ENCODE data around the gene TNNI3K.

Gene TNNI3K

DNA sequence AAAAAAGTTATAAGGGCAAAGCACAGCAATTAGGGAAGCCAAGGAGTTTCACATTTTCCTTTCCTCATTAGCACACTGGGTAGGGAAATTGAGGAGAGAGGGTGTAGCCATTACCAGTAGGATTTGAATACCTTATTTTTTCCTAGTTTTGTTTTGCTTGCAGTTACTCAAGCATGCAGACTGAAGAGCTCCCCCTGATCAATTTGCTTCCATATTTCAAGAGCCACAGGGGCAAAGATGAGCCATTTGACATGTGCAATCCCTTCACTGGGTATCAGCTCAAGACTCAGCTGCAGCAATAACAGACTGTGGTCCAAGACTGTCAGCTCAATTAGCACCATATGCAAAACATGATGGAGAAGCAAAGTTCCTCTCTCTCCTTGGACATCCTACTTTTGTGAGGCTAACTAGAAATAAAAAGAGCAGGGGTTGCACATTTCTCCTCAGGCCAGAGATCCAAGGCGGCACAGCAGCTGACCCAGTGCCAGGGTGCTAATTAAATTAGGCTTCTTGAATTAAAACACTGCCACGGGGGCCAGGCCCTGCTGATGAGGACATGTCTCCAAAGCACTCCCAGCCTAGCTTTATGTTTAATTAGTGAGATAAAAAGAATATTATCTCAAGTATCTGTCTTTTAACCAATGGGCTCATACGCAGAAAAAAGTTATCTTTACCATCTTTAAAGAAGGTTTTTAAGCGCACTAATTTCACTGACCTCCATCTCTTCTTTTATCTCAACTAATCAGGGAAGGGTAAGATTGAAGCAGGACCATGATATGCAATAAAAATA, 314.0 kb downstream of the TNNI3K start:
- ChIA-PET POLR2A (no interaction called here), CTCF (no interaction called here)
- Histone ChIP-seq H3K27ac (ENCODE audit: insufficient read depth in 1 of 2, low read depth in 1 of 2, low read length in 2 of 2, poor library complexity in 1 of 2, severe bottlenecking in 2 of 2) (no peak overlapping the region), H3K9me3 (ENCODE audit: control extremely low read depth in 1 of 5, control insufficient read depth in 4 of 5, insufficient read depth in 2 of 5, low read depth in 1 of 5, low read length in 4 of 5) (no peaks in the 10 kb centered on the region), H3K4me3 (ENCODE audit: control insufficient read depth in 1 of 7, extremely low read depth in 1 of 7, insufficient read depth in 4 of 7, low read depth in 2 of 7, low read length in 6 of 7) (no peak overlapping the region), H3K27me3 (replicated peaks in 2 of 5; ENCODE audit: control insufficient read depth in 4 of 5, insufficient read depth in 5 of 5, low read length in 4 of 5) (no peaks in the 10 kb centered on the region), H3K4me1 (ENCODE audit: control extremely low read depth in 1 of 4, control insufficient read depth in 4 of 4, insufficient read depth in 4 of 4, low read length in 3 of 4) (no peaks in the 10 kb centered on the region), H3K36me3 (ENCODE audit: control insufficient read depth in 4 of 4, insufficient read depth in 4 of 4, low read length in 3 of 4) (no peaks in the 10 kb centered on the region)
- DNase-seq, result no peak
- 88% methylated on average over 1 of the region's 4 CpGs for WGBS (ENCODE audit: insufficient coverage)

DNA sequence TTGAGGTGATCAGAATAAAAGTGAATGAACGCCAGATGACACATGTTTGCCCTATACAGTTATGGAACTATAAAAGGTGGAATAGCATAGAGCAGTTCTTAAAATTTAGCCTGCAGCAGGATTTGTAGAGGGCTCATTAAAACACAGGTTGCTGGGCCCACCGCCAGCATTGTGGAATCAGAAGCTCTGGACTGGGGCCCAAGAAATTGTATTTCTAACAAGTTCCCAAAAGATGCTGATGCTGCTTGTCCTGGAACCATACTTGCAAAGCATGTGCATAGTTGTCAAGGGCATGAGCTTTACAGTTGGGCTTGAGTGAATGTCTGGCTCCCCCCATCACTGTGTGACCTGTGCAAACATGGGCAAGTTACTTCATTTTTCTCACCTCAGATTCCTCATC, 314.7 kb downstream of the TNNI3K start:
- CTCF ChIA-PET, result no interaction called here
- no peaks in the 10 kb centered on the region for H3K36me3 ChIP-seq (ENCODE audit: control insufficient read depth in 4 of 4, insufficient read depth in 4 of 4, low read length in 3 of 4)
- H3K27ac ChIP-seq (ENCODE audit: insufficient read depth in 1 of 2, low read depth in 1 of 2, low read length in 2 of 2, poor library complexity in 1 of 2, severe bottlenecking in 2 of 2), result no peak overlapping the region
- no peaks in the 10 kb centered on the region for H3K27me3 ChIP-seq (replicated peaks in 2 of 5; ENCODE audit: control insufficient read depth in 4 of 5, insufficient read depth in 5 of 5, low read length in 4 of 5)
- POLR2A ChIA-PET, result no interaction called here
- 100% methylated on average over 2 of the region's 2 CpGs for WGBS (ENCODE audit: insufficient coverage)
- no peak for DNase-seq
- H3K4me3 ChIP-seq (ENCODE audit: control insufficient read depth in 1 of 7, extremely low read depth in 1 of 7, insufficient read depth in 4 of 7, low read depth in 2 of 7, low read length in 6 of 7), result no peak overlapping the region
- no peaks in the 10 kb centered on the region for H3K9me3 ChIP-seq (ENCODE audit: control extremely low read depth in 1 of 5, control insufficient read depth in 4 of 5, insufficient read depth in 2 of 5, low read depth in 1 of 5, low read length in 4 of 5)
- no peaks in the 10 kb centered on the region for H3K4me1 ChIP-seq (ENCODE audit: control extremely low read depth in 1 of 4, control insufficient read depth in 4 of 4, insufficient read depth in 4 of 4, low read length in 3 of 4)

DNA sequence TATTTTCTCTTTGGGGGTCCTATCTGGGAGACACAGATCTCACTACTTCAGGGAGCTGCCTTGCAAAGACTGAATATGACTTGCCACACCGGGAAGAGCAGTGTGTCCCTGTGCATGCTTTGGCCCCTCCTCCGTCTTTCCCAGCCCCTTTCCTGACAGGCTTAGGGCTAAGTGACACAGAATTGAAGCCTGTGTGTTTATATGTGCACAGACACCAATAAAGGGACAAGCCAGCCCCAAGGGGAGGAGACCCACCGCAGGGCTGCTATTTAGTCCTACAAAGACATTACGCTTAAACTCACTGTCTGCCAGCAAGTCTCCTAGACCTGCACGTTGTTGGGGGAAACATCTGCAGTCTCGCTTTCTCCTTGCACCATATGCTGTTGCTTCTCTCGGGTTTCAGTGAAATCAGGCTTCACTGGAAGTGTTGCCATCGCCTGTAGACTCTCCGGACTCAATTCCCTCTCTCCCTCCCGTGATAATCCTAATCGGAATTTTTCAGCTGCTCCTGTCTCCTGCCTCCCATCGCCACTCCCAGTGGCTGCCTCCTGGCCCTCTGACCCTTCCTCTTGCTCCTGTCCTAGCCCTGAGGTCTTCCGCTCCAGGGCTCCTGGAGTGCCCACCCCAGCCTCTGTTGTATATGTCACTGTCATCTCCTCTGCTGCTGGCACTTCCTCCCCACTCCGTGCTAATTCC, 335.8 kb downstream of the TNNI3K start:
- WGBS (ENCODE audit: insufficient coverage), result 60% methylated on average over 14 of the region's 14 CpGs
- Histone ChIP-seq H3K36me3 (ENCODE audit: control insufficient read depth in 4 of 4, insufficient read depth in 4 of 4, low read length in 3 of 4) (no peaks in the 10 kb centered on the region), H3K27me3 (replicated peaks in 2 of 5; ENCODE audit: control insufficient read depth in 4 of 5, insufficient read depth in 5 of 5, low read length in 4 of 5) (peaks cover 0 to 16% (median 1%) of the 10 kb centered on the region in 5 experiments), H3K27ac (ENCODE audit: insufficient read depth in 1 of 2, low read depth in 1 of 2, low read length in 2 of 2, poor library complexity in 1 of 2, severe bottlenecking in 2 of 2) (no peak overlapping the region), H3K4me3 (ENCODE audit: control insufficient read depth in 1 of 7, extremely low read depth in 1 of 7, insufficient read depth in 4 of 7, low read depth in 2 of 7, low read length in 6 of 7) (no peak overlapping the region), H3K9me3 (ENCODE audit: control extremely low read depth in 1 of 5, control insufficient read depth in 4 of 5, insufficient read depth in 2 of 5, low read depth in 1 of 5, low read length in 4 of 5) (no peaks in the 10 kb centered on the region), H3K4me1 (ENCODE audit: control extremely low read depth in 1 of 4, control insufficient read depth in 4 of 4, insufficient read depth in 4 of 4, low read length in 3 of 4) (no peaks in the 10 kb centered on the region)
- no peak for DNase-seq
- ChIA-PET POLR2A (no interaction called here), CTCF (no interaction called here)

DNA sequence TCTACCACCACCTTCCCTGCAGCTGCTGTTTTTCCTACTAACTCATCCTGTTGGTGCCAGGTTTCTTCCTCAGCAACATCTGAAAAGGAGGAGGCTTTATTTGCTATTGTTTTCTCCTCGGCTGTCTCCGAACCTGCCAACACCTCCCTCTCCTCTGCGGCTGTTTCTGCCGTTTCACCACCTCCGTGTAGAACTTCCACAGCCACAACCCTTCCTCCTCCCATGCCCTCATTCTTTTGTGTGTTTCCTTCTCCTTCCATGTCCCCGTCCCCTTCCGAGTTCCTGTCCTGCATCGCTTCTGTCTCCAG, 336.3 kb downstream of the TNNI3K start:
- H3K27ac ChIP-seq (ENCODE audit: insufficient read depth in 1 of 2, low read depth in 1 of 2, low read length in 2 of 2, poor library complexity in 1 of 2, severe bottlenecking in 2 of 2), result no peak overlapping the region
- ChIA-PET POLR2A (no interaction called here), CTCF (no interaction called here)
- H3K4me3 ChIP-seq (ENCODE audit: control insufficient read depth in 1 of 7, extremely low read depth in 1 of 7, insufficient read depth in 4 of 7, low read depth in 2 of 7, low read length in 6 of 7), result no peak overlapping the region
- peaks cover 0 to 16% (median 1%) of the 10 kb centered on the region in 5 experiments for H3K27me3 ChIP-seq (replicated peaks in 2 of 5; ENCODE audit: control insufficient read depth in 4 of 5, insufficient read depth in 5 of 5, low read length in 4 of 5)
- H3K36me3 ChIP-seq (ENCODE audit: control insufficient read depth in 4 of 4, insufficient read depth in 4 of 4, low read length in 3 of 4), result no peaks in the 10 kb centered on the region
- H3K4me1 ChIP-seq (ENCODE audit: control extremely low read depth in 1 of 4, control insufficient read depth in 4 of 4, insufficient read depth in 4 of 4, low read length in 3 of 4), result no peaks in the 10 kb centered on the region
- 40% methylated on average over 6 of the region's 8 CpGs for WGBS (ENCODE audit: insufficient coverage)
- no peak for DNase-seq
- no peaks in the 10 kb centered on the region for H3K9me3 ChIP-seq (ENCODE audit: control extremely low read depth in 1 of 5, control insufficient read depth in 4 of 5, insufficient read depth in 2 of 5, low read depth in 1 of 5, low read length in 4 of 5)

DNA sequence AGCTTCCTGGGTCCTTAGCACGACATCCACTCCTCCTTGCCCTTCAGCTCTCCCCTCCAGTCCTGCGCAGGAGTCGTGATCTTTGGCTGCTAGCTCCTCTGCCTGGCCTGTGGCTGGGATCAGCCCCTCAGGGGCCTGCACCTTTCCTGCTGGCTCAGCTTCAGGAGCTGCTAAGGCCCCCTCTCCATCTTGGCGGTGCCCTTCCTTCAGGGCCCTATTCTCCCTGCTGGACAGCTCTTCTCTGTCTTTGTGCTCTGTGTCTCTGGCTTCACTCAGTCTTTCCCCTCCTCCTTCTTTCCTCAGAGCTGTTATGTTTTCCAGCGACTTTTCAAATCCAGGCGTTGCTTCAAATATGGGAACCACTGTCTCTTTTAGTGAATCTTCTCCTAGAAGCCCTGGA, 336.7 kb downstream of the TNNI3K start:
- H3K4me3 ChIP-seq (ENCODE audit: control insufficient read depth in 1 of 7, extremely low read depth in 1 of 7, insufficient read depth in 4 of 7, low read depth in 2 of 7, low read length in 6 of 7), result no peak overlapping the region
- ChIA-PET CTCF (no interaction called here), POLR2A (no interaction called here)
- H3K27ac ChIP-seq (ENCODE audit: insufficient read depth in 1 of 2, low read depth in 1 of 2, low read length in 2 of 2, poor library complexity in 1 of 2, severe bottlenecking in 2 of 2), result no peak overlapping the region
- WGBS (ENCODE audit: insufficient coverage), result 91% methylated on average over 4 of the region's 6 CpGs
- no peaks in the 10 kb centered on the region for H3K9me3 ChIP-seq (ENCODE audit: control extremely low read depth in 1 of 5, control insufficient read depth in 4 of 5, insufficient read depth in 2 of 5, low read depth in 1 of 5, low read length in 4 of 5)
- H3K4me1 ChIP-seq (ENCODE audit: control extremely low read depth in 1 of 4, control insufficient read depth in 4 of 4, insufficient read depth in 4 of 4, low read length in 3 of 4), result no peaks in the 10 kb centered on the region
- H3K36me3 ChIP-seq (ENCODE audit: control insufficient read depth in 4 of 4, insufficient read depth in 4 of 4, low read length in 3 of 4), result no peaks in the 10 kb centered on the region
- peaks cover 0 to 16% (median 1%) of the 10 kb centered on the region in 5 experiments for H3K27me3 ChIP-seq (replicated peaks in 2 of 5; ENCODE audit: control insufficient read depth in 4 of 5, insufficient read depth in 5 of 5, low read length in 4 of 5)
- DNase-seq, result no peak

DNA sequence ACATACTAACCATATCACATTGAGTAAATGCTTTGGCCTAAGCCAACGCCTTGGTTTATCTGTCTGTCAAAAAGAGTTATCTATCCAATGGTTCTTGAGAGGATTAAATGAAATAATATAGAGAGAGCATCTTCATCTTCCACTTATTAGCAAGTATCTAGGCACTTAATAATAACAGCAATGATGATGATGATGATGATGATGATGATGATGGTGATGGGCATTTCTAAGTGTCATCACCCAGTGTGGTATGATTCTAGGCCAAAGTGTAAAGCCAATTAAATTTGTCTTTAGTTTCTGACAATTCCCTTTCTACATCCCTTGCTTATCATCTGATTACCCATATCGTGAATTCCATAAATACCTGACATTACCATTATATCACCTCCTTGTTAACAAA, 342.9 kb downstream of the TNNI3K start:
- H3K36me3 ChIP-seq (ENCODE audit: control insufficient read depth in 4 of 4, insufficient read depth in 4 of 4, low read length in 3 of 4), result no peaks in the 10 kb centered on the region
- POLR2A ChIA-PET, result no interaction called here
- no peak for DNase-seq
- CTCF ChIA-PET, result no interaction called here
- no peak overlapping the region for H3K27ac ChIP-seq (ENCODE audit: insufficient read depth in 1 of 2, low read depth in 1 of 2, low read length in 2 of 2, poor library complexity in 1 of 2, severe bottlenecking in 2 of 2)
- H3K9me3 ChIP-seq (ENCODE audit: control extremely low read depth in 1 of 5, control insufficient read depth in 4 of 5, insufficient read depth in 2 of 5, low read depth in 1 of 5, low read length in 4 of 5), result no peaks in the 10 kb centered on the region
- H3K4me1 ChIP-seq (ENCODE audit: control extremely low read depth in 1 of 4, control insufficient read depth in 4 of 4, insufficient read depth in 4 of 4, low read length in 3 of 4), result no peaks in the 10 kb centered on the region
- no peak overlapping the region for H3K4me3 ChIP-seq (ENCODE audit: control insufficient read depth in 1 of 7, extremely low read depth in 1 of 7, insufficient read depth in 4 of 7, low read depth in 2 of 7, low read length in 6 of 7)
- peaks cover 0 to 2% (median 0%) of the 10 kb centered on the region in 5 experiments for H3K27me3 ChIP-seq (replicated peaks in 2 of 5; ENCODE audit: control insufficient read depth in 4 of 5, insufficient read depth in 5 of 5, low read length in 4 of 5)
- 100% methylated on average over 1 of the region's 2 CpGs for WGBS (ENCODE audit: insufficient coverage)

DNA sequence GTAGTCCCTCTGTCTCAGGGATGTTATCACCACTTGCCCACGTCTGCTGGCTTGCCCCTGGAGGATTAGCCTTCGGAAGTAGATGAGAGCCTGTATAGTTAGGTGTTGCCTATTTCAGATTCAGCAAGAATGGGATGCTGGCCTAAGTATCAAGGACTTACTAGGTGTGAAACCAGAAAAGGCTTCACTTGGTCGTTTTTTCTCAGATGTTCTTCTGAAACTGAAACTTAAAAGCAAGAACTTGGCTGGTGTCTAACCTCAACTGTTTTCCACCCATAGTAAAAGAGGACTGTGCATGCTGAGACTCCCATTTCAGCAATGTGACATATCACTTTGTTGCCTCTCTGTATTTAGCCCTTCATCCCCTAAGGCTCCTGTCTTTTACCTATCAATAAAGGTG, 344.2 kb downstream of the TNNI3K start:
- H3K36me3 ChIP-seq (ENCODE audit: control insufficient read depth in 4 of 4, insufficient read depth in 4 of 4, low read length in 3 of 4), result no peaks in the 10 kb centered on the region
- ChIA-PET POLR2A (no interaction called here), CTCF (no interaction called here)
- no peak overlapping the region for H3K4me3 ChIP-seq (ENCODE audit: control insufficient read depth in 1 of 7, extremely low read depth in 1 of 7, insufficient read depth in 4 of 7, low read depth in 2 of 7, low read length in 6 of 7)
- H3K27me3 ChIP-seq (replicated peaks in 2 of 5; ENCODE audit: control insufficient read depth in 4 of 5, insufficient read depth in 5 of 5, low read length in 4 of 5), result no peaks in the 10 kb centered on the region
- H3K27ac ChIP-seq (ENCODE audit: insufficient read depth in 1 of 2, low read depth in 1 of 2, low read length in 2 of 2, poor library complexity in 1 of 2, severe bottlenecking in 2 of 2), result no peak overlapping the region
- 89% methylated on average over 3 of the region's 3 CpGs for WGBS (ENCODE audit: insufficient coverage)
- no peak for DNase-seq
- H3K9me3 ChIP-seq (ENCODE audit: control extremely low read depth in 1 of 5, control insufficient read depth in 4 of 5, insufficient read depth in 2 of 5, low read depth in 1 of 5, low read length in 4 of 5), result no peaks in the 10 kb centered on the region
- H3K4me1 ChIP-seq (ENCODE audit: control extremely low read depth in 1 of 4, control insufficient read depth in 4 of 4, insufficient read depth in 4 of 4, low read length in 3 of 4), result no peaks in the 10 kb centered on the region
